ENCODE measurements around the gene MAD1L1.

Gene MAD1L1

DNA sequence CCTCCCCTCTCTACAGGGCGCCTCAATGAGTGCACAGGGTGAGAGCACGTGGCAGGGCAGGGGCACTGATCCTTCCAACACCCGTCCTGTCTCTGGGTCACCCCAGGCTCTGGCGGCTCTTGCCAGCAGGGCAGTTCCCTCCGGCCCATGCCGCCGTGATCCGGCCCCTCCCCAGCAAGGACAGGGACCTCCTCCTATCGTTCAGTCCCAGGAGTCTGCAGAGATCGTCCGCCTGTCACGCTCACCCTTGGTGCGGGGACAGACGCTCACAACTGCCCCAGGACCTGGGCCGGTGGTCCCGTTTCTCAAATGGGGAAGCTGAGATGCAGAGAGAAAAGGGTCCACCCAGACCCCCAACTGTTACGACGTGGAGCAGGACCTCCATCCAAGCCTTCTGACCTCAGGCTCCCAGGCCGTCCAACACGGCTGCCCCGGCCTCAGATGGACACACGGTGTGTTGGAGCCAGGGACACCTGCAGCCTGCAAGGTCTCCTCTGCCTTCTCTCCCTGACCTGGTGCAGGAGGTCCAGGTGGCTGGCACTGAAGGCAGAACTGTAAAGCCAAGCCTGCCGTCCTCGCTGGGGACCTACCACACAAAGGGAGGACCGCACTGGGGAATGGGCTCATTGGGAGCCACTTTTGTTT, 313.7 kb downstream of the MAD1L1 start:
- DNase-seq (ENCODE audit: low read depth in 1 of 2, low spot score in 1 of 2) = no peak

DNA sequence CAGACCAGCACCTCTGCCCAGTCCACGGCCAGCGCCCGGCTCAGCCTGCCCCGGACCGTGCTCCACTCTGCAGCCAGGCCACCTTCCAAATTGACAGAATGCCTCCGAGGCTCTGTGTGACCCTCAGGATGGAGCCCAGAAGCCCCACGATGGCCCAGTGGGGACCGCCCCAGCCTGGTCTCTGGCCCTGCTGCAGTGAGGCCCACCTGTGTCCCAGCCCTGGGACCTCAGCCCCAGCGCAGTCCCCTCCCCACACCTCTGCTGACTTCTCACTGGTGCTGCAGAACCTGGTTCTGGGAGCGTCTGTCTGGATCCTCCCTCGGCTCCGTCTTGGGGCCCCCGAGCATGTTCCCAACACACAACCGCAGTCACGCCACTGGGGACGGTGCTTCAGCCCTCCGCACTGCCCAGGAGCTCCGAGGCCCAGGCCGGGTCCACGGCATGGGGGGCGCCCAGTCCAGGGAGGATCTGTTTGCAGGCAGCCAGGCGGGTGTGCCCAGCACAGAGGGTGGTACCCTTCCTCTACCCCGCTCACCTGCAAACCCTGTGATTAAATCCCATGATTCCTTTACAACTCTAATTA, 314.6 kb downstream of the MAD1L1 start:
- no peak for DNase-seq (ENCODE audit: low read depth in 1 of 2, low spot score in 1 of 2)

DNA sequence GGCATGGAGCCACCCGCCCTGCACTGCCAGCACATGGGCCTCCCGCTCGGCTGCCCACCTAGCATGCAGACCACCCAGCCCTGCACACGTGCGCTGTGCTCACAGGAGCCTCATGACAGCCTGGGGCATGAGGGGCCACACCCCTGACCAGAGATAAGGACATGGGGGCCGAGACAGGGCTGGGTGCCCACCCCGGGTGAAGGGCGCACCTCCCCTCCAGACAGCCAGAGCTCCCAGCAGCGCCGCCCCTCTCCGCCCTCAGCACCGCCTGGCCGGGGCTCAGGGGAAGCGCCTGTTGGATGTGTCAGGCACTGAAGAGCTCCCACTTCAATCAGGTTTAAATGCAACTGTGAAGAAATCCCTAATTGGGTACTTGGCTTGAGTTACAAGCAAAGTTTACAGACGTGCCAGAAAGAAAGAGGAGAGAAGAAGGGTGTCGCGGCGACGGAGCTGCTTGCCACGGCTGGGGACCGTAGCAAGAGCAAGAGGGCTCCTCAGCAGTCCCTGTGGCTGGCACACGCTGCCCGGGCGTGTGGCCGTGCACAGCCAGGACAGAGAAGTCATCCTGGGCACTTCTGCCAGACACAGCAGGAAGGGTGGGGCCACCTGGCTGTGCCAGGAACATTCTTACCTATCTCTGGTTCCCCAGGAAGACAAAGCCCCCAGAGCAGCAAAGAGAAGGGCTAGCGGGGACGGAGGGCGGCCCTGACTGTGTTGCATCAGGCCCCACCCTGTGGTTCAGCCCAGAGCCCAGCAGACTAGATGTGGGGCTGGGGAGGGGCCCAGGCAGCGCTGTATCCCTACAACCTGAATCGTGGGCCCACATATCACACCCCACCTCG, 315.3 kb downstream of the MAD1L1 start:
- DNase-seq (ENCODE audit: low read depth in 1 of 2, low spot score in 1 of 2) = no peak

DNA sequence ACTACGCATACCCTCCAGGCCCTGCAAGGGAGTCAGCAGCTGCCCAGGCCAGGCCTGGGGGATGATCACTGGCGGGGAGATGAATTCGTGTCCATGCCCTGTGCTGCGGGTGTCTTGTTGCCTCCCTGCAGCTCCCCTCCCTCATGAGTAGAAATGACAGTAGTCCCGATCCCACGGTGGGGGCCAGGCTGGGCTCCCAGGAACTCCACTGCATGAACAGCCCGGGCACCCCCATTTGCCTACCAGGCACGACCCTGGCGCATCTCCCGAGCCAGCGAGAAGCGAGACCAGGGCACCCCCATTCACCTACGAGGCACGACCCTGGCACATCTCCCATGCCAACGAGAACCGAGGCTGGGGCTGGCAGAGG, 316.2 kb downstream of the MAD1L1 start:
- no peak for DNase-seq (ENCODE audit: low read depth in 1 of 2, low spot score in 1 of 2)

DNA sequence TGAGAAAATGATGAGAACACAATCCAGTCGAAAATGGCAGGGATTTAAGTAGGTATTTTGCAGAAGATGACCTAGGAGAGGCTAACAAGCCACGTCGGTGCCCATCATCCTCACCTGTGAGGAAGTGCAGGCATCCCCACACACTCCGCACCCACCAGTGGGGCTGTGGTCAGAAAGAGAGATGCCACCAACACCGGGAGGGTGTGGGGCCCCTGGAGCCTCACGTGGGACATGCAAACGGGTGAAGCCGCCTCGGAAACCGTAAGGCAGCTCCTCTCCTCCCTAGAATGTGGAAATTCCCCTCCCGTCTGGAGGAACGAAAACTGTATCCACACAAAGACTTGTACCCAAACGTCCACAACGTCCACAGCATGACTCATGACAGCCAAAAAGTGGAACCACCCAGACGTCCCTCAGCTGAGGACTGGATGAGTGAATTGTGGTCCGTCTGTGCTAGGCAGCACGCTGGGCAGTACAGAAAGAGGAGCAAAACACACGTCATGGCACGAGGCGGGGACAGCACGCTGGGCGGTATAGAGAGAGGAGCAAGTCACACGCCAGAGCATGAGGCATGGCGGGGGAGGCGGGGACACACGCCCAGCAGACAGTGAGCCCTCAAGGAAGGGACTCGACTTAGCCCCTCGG, 316.7 kb downstream of the MAD1L1 start:
- no peak for DNase-seq (ENCODE audit: low read depth in 1 of 2, low spot score in 1 of 2)

DNA sequence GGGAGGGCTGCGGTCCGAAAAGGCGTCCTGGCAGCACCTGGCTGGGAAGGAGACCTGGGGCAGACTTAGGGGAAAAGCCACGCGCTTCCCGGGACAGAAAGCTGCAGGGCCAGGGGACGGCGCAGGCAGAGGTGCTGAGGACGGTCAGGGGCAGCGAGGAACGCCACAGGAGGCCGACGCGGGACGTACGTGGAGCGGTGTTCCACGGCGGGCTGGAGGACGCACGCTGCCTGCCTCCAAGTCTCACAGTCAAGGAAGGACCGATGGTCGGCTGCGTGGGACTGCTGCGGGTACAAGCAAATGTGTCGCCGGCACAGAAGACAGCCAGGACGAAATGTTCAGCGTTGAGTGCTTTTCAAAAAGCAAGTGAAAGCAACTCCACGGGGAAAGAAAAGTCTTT, 317.4 kb downstream of the MAD1L1 start:
- DNase-seq (ENCODE audit: low read depth in 1 of 2, low spot score in 1 of 2) = no peak

DNA sequence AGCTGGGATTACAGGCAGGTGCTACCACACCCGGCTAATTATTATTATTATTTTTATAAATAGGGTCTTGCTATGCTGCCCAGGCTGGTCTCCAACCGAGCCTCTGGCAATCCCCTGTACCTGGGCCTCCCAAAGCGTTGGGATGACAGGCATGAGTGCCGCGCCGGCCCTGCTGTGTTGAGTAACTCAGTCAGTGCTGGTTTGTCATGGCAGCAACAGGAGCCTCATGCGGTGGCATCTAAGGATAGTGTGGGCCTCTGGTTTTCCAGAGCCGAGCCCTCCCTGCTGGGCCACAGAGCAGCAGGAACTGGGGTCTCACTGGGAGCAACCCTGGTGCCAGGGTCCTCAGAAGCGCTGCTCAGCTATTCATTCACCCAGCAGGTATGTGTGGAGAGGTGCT, 318.0 kb downstream of the MAD1L1 start:
- DNase-seq (ENCODE audit: low read depth in 1 of 2, low spot score in 1 of 2) = no peak

DNA sequence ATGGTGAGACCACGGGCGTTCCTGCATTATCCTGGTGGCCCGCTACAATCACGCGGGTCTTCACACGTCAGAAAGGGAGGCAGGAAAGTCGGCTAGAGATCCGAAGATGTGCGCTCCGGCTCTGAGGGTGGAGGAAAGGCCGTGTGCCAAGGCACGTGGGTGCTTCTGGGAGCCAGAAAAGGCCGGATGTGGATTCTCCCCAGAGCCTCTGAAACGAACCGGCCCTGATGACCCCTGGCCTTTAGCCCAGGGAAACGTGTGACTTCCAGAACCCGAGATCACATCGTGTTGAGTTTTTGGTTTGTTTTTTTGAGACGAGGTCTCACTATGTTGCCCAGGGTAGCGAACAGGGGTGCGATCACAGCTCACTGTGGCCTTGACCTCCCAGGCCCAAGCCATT, 318.4 kb downstream of the MAD1L1 start:
- no peak for DNase-seq (ENCODE audit: low read depth in 1 of 2, low spot score in 1 of 2)

DNA sequence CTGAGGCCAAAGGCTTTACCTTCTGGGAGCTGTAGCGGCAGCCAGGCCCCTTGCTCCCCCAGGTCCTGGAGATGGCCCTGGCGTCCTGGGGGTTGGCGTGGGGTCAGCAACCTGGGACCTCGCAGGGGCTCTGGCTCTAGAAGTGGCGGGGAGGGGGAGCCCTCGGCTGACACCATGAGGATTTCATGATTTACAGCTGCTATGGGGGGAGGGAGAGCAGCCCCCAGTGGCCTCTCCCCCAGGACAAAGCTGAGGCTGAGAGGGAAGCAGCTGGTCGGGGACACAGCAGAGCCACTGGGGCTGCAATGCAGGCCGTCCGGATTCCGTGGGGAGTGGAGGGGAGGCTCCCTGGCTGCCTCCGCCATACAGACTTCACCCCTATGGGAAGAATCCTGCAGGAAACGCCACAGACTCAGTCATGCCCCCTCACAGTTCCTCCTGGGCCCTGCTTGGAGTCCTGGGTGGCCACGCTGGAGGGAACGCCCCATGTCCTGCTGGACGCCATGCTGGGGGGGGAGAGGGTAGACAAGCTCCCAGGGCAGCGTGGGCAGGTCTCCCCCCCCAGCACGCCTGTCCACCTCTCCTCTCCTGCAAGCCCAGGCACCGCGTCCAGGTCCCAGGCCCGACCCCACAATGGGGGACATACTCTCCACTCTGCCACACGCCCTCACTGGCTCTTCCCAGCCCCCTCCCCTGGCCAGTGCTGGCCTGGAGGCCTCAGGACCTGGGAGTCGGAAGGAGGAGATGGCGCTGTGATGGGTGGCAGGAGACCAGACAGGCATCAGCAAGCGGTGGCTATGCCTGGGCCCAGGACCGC, 319.1 kb downstream of the MAD1L1 start:
- DNase-seq (ENCODE audit: low read depth in 1 of 2, low spot score in 1 of 2) = no peak

DNA sequence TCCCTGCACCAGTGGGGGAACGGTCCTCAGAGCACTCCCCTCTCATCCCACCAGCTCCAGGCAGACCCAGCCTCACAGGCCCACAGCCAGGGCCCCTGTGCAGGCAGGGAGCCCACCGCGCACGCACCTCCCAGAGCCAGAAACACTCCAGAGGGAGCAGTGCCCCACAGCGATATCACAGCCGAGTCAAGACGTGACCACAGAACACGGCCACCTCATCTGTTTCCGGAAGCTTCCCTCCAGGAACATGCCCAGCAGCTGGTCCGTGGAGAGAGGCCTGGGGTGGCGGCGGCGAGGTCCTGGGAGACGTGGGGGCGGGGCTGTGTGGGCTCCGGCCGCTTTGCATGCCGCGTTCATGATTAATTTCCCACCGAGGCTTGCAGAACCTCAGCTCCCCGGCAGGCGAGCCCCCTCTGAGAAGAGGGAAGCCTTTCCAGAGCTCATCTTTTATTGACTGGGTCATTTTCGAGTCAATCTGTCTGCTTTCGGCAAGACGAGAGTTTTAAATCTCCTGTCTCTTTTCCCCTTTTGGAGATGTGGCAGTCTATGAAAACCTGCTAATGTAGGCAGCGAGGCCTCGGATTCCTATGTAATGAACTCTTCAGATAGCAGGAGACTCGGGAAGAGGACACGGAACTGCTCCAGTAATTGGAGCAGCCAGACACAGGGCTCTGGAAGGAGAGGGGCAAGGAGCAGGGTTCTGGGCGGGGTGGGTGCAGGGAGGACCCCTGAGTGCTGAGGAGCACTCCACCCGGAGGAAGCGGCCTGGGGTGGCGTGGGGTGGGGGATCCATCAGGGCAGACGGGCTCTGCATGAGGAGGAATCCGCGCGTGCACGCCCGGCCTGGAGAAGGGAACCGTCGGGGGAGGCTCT, 319.9 kb downstream of the MAD1L1 start:
- DNase-seq (ENCODE audit: low read depth in 1 of 2, low spot score in 1 of 2) = no peak

DNA sequence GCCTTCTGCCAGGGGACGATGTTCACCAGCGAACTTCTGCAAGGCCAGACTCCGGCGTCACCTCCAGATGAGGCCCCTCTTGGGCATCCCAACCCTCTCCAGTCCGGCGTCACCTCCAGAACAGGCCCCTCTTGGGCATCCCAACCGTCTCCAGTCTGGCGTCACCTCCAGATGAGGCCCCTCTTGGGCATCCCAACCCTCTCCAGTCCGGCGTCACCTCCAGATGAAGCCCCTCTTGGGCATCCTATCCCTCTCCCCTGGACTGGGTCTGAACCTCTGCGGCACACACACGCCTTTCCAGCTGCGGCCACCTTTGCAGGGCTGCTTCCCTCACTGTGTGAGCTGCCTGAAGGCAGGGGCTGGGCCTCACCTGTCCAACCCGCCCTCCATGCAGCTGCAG, 321.2 kb downstream of the MAD1L1 start:
- no peak for DNase-seq (ENCODE audit: low read depth in 1 of 2, low spot score in 1 of 2)

DNA sequence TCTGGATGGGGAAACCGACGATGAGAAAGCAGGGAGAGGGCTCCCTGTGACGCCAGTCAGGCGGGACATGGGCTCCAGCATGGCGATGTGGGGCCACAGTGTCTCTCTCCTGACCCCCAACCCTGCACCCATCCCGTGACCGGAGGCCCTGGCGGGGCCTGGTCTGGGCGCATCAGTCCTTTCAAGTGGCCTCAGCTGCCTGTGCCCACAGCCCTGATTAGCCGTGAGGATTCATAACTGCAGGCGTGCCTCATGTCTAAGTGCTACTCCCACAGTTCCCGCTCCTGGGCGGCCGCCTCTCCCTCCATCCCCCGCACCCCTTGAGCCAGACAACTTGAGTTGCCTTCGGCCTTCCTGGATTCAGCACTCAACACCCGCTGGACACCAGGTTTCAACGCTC, 321.9 kb downstream of the MAD1L1 start:
- no peak for DNase-seq (ENCODE audit: low read depth in 1 of 2, low spot score in 1 of 2)

DNA sequence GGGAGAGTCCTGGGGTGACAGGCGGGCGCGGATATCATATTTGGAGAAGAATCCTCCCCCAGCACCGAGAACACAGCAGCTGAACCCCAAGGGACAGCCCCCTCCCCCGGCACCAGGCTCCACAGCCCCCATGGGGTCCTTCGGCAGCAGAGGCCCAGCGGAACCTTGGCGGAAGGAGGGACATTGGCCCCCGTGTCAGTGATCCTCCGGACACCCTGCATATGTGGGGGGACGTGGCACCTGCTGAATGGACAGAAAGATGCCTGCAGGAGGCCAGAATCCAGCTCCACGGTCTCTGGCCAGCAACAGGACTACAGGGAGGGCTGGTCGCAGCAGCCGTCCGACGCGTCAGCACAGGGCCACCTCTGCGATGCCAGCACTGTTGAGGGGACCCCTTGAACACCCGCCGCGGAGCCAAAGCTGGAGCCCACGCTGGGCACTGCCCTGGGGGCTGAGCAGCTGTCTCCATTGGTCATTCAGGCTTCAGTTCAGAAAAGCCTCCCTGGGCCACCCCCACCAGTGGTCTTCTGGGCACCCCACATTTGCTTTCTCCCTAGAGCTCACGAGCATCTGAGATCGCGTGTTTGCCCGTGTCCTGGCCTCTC, 322.6 kb downstream of the MAD1L1 start:
- DNase-seq (ENCODE audit: low read depth in 1 of 2, low spot score in 1 of 2) = no peak

DNA sequence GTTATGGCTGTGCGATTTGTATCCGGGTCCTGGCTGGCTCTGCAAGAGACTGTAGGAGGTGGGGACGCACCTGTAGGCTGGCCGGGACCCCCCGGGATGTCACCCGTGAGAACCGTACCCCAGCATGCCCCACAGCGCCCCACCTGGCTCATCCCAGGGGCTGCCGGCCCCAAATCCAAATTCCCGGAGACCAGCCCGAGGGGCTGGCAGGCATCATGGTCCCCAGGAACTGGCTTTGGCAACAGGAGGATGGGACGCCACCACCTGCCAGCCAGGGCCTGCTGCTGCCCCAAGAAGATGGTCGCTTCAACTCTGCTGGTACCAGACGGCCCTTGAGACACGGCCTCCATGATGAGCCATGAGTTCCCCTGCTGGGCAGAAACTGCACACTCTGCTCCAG, 323.3 kb downstream of the MAD1L1 start:
- no peak for DNase-seq (ENCODE audit: low read depth in 1 of 2, low spot score in 1 of 2)

DNA sequence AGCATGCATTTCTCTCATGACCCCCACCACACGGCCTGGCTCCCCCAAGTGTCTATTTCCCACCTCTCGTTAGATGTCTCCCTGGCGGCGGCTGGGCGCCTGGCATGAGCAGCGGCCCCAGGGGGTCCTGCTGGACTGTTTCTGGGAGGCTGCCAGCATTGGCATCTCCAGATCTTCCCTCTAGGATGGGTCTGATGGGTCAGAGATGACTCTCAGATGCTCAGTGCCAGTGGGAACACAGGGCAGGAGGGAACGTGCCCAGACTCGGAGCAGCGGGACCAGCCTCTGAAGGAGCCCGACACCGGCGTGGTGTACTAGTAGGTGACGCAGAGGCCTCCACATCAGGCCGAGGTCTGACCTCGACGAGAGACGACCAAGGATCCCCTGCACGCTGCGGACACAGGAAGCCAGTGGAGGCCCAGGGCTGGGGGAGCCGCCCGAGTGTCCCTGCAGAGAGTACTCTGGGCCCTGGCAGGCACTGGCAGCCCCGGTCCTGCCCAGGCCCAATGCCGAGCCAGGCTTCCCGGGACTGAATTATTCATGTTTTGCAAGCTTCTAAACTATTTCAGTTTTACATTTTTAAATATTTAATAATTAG, 323.8 kb downstream of the MAD1L1 start:
- DNase-seq (ENCODE audit: low read depth in 1 of 2, low spot score in 1 of 2) = no peak

DNA sequence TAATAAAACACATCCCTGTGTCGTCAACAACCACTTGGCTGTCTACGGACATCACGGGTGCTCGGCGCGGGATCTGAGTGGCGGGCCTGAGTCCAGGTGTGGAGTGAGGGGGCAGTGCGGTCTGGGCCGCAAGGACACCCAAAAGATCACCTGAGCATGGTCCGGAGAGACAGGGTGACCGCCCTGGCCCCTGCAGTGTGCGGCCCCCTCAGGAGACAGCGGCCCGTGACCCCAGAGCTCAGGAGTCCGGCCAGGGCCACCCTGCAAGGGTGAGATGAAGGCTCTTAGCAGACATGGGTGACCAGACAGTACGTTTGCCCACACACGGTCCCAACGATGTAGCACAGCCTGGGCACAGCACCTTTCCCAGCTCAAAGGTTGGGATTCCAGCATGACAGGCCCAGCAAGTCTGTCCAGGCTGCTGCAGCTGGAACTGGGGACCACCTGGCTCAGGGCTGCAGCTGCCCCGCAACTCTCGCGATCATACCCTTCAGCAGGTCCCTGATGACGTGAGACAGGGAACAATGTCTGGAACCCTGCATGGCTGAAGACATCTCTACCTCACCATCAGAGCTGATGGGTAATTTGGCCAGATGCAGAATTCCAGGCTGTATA, 324.9 kb downstream of the MAD1L1 start:
- no peak for DNase-seq (ENCODE audit: low read depth in 1 of 2, low spot score in 1 of 2)

DNA sequence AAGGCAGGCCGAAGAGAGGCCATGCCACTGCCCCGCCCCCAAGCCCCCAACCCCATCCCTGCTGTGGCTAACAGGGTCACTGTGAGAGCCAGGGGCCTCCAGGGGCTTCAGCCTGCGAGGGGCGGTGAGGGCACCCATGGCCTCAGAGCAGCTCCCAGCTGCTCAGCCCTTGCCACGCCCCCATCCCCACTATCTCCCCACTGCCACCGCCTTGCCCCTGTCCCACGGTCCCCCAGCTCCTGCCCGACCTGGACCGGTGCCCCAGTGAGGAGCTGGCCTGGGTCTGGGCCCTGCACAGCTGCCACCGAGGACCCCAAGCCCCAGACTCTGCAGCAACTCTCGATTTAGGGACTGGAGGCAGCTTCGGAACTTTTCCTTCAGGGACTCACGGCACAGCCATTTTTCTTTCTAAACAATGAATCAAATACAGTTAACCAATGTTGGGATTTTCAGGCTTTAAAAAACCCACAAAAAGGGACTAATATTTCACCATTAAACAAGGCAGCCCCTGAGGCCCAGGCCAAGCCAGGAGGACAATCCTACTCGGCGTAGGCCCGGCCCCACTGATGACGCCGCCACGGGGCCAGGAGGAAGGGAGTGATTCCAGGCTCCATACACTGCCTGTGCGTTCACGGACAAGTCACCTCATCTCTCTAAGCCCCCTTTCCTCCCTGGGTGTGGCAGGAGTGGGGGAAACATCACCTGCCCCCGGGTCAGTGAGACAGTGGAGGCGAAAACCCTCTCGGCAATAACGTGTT, 325.6 kb downstream of the MAD1L1 start:
- DNase-seq (ENCODE audit: low read depth in 1 of 2, low spot score in 1 of 2) = no peak

DNA sequence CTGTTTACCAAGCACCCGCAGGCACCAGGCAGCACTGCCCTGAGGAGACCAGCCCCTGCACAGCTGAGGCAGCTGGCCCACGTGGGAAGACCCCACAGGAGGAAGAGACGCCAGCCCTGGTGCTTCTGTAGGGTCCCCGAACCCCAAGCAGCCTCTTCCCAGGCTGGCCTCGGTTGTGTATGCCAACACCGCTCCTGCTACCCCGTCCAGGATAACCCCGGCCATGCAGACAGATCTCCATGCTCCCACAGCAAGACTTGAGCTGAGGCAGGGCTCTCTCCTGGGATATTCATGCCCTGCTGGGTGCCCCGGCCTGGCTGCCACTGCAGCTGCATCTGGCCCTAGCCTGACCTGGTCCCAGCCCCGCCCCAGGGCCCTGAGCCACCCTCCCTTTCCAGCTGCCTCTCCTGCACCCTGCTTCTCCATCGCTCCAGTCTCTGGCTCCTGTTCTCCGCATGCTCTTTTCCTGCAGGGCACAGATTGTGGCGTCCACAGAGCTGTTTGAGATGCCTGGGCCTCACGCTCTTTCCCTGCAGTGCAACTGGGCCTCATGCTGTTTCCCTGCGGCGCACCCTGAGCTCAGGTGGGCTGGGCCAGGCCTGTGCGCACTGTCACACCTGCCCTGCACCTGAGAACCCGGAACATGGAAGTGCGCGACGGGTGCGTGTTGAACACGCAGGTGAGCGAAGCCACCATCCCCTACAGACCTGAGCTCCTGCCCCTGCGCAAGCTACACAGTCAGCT, 326.5 kb downstream of the MAD1L1 start:
- no peak for DNase-seq (ENCODE audit: low read depth in 1 of 2, low spot score in 1 of 2)

All from activated T-helper 1 cell treated with anti-CD3 and anti-CD28 coated beads, Interleukin-2, amount 50 U/mL, for 16 hours (primary cell).